ENCODE data around the gene MYO15A.

The MYO15A gene

GRCh38 chr17:18108401-18109312 is at the start of gene MYO15A:
TSS of gene MYO15A (plus strand) at chr17:18108756. CDS start at chr17:18118801, 10,045 bp downstream.
- no peak for DNase-seq

GRCh38 chr17:18059283-18059682 is 49.3 kb upstream of the MYO15A start:
- no peak for DNase-seq

- no peak for DNase-seq
Observed at GRCh38 chr17:18064053-18064452, 44.5 kb upstream of the MYO15A start.

- no peak for DNase-seq
Observed at GRCh38 chr17:18065546-18065945, 43.0 kb upstream of the MYO15A start.

GRCh38 chr17:18066866-18067265 is 41.7 kb upstream of the MYO15A start:
- DNase-seq, result no peak

- no peak for DNase-seq
Observed at GRCh38 chr17:18069101-18069500, 39.5 kb upstream of the MYO15A start.

GRCh38 chr17:18070861-18071340 is 37.7 kb upstream of the MYO15A start:
- DNase-seq, result no peak

- no peak for DNase-seq
Observed at GRCh38 chr17:18071751-18072150, 36.8 kb upstream of the MYO15A start.

GRCh38 chr17:18074566-18075272 is 33.8 kb upstream of the MYO15A start:
- DNase-seq, result no peak

GRCh38 chr17:18076936-18077335 is 31.6 kb upstream of the MYO15A start:
- DNase-seq, result no peak

- no peak for DNase-seq
Observed at GRCh38 chr17:18079543-18079942, 29.0 kb upstream of the MYO15A start.

- no peak for DNase-seq
Observed at GRCh38 chr17:18084256-18084655, 24.3 kb upstream of the MYO15A start.

- peak; percentile 84 for DNase-seq
Observed at GRCh38 chr17:18087610-18088491, 20.7 kb upstream of the MYO15A start, which contains the start of gene DRG2. TSS of gene DRG2 (plus strand) at chr17:18087948. CDS start at chr17:18088024, 76 bp downstream.

- DNase-seq, result no peak
Observed at GRCh38 chr17:18089613-18090012, 18.9 kb upstream of the MYO15A start.

- no peak for DNase-seq
Observed at GRCh38 chr17:18093616-18094408, 14.7 kb upstream of the MYO15A start.

GRCh38 chr17:18094409-18094807 is 14.1 kb upstream of the MYO15A start:
- DNase-seq, result no peak

- DNase-seq, result no peak
Observed at GRCh38 chr17:18099516-18099915, 9.0 kb upstream of the MYO15A start.

GRCh38 chr17:18100616-18101015 is 7.9 kb upstream of the MYO15A start:
- DNase-seq, result no peak

- no peak for DNase-seq
Observed at GRCh38 chr17:18101828-18102227, 6.7 kb upstream of the MYO15A start.

GRCh38 chr17:18102640-18103039 is 5.9 kb upstream of the MYO15A start:
- no peak for DNase-seq

GRCh38 chr17:18105027-18105426 is 3.5 kb upstream of the MYO15A start:
- no peak for DNase-seq

- no peak for DNase-seq
Observed at GRCh38 chr17:18105595-18105994, 3.0 kb upstream of the MYO15A start.
